NCI-H1436 (cell line): Measurements from ENCODE around the gene DRC1.

Experiments used
- DNase-seq: peaks from one replicate; lab custom pipeline; 2025; lab: John Stamatoyannopoulos, UW

DRC1 gene

DNA sequence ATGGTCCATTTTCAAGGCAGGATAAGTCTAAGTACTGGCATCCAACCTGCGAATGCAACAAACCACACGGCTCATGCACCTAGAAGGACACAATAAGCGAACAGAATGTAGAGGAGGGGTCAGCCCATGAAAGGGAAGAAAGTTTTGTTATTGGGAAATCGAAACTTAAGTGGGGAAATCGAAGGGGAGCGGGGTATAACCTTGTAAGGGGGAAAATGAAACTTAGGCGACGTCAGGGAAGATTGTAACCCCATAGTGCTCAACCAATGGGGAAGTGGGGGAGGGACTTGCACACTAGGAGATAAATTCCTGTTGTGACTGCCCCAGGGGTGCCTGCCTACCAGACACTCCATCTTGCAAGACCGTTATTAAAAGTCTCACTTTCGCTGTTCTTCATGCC, 91.8 kb downstream of the DRC1 start:
- DNase-seq: no peak

DNA sequence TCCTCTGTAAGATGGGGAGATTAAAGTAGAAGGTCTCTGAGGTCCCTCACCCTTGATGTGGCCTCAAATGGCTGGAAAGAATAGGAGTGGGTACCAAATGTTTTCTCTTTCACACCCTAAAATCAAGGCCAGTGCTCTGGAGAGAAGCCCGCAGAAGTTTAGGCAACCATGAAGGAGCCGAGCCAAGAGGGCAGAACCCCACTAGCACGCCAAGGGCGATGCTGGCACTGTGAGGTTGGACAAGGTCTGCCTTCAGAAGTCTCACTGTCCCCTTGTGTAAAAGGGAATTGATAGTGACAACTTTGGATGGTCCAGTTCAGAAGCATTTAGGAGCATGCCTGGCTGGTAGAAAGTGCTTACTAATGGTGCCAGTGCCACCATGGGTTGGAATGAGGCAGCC, 92.5 kb downstream of the DRC1 start:
- DNase-seq: no peak

DNA sequence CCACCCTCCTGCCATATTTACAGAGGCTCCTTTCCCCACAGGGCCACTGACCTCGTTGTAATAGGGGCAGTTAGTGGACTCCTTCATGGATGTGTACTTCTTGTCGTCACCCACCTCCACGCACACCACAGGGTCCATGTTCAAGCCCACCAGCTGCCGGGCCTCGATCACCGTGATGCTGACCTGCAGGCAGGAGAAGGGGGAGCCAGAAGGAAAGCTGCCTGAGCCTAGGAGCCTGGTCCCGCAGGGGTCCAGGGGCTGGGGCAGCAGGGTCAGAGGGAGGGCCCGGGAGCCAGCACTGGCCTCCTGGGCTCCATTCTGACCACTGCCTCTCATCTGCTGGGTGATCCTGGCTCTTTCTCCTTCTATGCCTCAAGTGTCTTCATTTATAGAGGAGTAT, 93.2 kb downstream of the DRC1 start:
- DNase-seq: no peak

DNA sequence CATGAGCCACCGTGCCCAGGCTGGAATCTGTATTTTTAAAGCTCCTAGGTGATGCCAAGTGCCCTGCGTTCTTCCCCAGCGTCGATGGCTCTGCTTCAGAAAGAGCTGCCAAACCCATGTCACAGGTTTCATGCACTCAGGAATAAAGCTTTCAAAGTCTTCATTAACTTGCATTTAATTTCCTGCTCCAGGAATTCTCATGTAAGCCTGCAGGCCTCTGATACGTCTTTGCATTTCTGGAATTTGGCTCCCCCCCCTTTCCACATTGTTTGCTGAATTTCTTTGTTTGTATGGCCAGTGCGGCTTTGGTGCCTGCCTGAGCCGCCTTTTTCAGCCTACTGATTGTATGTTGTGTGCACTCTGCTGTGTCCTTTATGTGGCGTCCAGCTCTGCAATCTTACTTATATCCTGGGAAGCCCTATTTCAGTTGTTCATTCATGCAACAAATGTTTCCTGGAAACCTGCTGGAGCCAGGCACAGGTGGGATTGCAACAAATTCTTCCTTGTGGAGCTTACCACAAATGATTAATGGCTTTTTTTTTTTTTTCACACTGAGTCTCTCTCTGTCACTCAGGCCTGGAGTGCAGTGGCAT, 94.1 kb downstream of the DRC1 start:
- DNase-seq: no peak

DNA sequence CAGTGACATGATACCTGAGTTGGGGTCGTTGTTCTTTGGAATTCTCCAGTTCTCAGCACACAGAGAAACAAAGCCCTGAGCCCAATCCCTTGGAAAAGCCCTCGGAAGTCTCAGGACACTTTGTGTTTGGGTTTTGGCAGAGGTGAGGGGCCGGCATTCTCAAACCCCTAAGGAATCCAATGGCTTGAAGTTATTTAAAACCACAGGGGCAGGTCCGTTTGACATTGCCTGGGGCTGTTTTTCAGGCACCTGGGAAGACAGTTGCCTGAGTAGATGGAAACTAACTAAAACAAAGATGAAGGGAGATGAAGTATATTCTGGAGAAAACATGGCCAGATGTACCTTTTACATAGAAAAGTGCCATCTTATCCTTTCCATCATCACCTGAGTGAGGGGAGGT, 98.7 kb downstream of the DRC1 start:
- no peak for DNase-seq

DNA sequence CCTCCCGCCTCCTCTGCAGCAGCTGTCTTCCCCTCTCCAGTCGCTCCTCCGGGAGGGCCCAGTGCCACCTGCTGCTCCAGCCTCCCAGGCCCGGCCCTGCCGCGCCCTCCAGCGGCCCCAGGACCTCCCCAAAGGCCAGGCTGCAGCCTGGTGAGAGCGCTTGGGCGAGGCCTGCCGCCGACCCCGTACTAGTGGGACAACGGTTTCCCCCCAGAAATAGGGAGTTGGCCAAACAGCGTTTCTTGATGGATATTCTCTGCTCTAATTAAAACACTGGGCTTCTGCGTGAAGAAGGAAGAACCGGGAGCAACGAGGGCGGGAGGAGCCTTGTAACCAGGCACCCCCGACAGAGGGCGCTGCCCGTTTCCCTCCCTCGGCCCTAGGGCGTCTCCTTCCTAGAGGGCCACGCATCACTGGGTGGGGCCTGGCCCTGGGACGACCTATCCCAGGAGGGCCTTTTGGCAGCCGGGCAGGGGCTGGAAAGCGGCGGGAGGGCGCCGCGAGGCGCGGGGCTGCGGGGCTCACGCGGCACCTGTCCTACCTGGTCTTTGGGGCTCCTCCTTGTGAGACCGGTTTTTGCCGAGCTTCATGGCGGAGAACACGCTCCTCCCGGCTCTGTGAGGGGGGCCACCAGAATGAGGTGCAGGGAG, 101.6 kb downstream of the DRC1 start:
- DNase-seq: peak; percentile 90

DNA sequence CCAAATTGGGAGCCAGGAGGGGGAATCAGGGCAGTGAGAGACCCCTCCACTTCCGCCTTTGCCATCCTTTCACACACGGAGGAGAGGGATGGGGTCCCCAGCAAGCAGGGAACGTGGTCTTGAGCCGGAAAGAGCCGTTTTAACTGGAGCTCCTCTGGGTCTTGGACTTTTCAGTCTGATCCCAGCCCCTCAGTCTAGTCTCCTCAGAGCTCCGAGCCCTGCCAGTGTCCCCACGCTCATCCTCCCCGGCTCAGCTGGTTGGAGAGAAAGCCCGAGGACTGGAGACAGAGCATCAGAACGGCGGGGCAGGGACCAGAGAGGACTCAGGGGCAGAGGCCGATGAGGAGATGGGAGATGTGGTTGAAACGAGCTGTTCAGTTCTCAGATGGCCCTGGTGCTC, 102.3 kb downstream of the DRC1 start:
- no peak for DNase-seq

DNA sequence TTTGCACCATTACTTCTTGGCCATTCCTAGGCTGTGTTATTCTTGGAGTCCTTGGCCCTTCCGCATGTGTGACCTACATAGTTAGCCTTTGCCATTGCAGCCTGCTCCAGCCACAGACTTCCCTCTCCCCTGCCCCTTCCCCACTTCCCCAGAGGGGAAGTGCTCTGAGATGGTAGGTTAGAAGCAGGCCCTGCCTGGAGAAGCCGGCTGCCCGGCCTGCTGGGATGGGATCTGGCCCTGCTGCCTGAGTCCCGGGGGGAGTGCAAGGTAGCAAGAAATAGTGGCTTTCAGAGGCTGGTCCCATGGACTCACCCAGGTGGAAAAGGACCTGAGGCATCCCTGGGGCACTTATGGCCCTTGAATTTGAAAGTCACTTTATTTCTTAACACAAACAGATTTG, 104.6 kb downstream of the DRC1 start:
- DNase-seq: no peak
